ENCODE results near the gene MYO6. TPM values are rescaled to one million over a fixed set of nuclear protein-coding genes. Genes with fewer than 3 reads are reported as not detected.

The MYO6 gene
- total RNA-seq, 1 experiment from 2014 or later, result 46.9 TPM

DNA sequence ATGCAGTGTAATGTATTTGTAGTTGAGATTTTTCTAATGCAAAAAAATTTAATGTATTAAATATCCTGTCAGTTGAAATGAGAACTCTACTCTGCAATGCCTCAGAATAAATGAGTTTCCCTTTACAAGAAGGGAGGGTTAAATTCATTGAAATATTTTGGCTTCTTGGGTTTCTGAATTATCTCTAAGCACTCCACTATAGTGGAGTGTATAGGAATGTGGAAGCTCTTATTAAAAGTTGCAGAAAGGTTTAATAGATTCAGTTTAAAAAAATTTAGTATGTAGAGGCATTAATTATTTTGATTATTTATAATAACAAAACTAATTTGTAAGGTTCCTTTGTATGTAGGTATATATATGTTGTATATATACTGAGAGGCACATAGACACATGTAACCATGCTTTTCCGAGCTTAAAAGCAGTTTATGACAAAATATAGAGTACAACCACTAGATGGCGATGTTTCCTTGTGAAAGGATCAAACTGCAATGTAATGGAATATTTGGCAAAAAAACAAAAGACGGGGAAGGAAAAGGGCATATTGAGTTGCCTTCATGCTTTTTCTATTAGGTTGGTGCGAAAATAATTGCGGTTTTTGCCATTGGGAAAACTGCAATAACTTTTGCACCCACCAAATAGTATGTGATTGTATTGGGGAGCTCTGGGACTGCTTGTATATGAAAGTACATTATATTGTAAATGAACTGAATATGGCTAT lies 144.2 kb downstream of the MYO6 start:
- Histone ChIP-seq H4K5ac (ENCODE audit: insufficient read length, low read depth, low read length) (no peak overlapping the region), H2BK20ac (ENCODE audit: low read depth, low read length, poor library complexity, severe bottlenecking) (no peak overlapping the region), H3K27me3 (ENCODE audit: insufficient read depth, low read length) (no peaks in the 10 kb centered on the region), H3K79me1 (ENCODE audit: insufficient read depth, low read depth, low read length, poor library complexity, severe bottlenecking) (no peaks in the 10 kb centered on the region), H3K23me2 (ENCODE audit: insufficient read length, low read depth, low read length, poor library complexity, severe bottlenecking) (no peaks in the 10 kb centered on the region), H3K4ac (ENCODE audit: low read depth, low read length) (no peak overlapping the region), H3K14ac (ENCODE audit: insufficient read depth, low read length) (no peak overlapping the region), H2AFZ (ENCODE audit: low read length) (no peak overlapping the region), H2AK5ac (ENCODE audit: insufficient read length, low read length) (no peak overlapping the region), H3K18ac (ENCODE audit: insufficient read length, low read depth, low read length) (no peak overlapping the region), H3K9ac (ENCODE audit: extremely low read depth, insufficient read length, low read length) (no peak overlapping the region), H3K23ac (ENCODE audit: insufficient read length, low read depth, low read length) (no peak overlapping the region), H2BK120ac (ENCODE audit: low read depth, low read length, poor library complexity, severe bottlenecking) (no peak overlapping the region), H2BK5ac (ENCODE audit: insufficient read length, low read length) (no peak overlapping the region), H4K91ac (ENCODE audit: insufficient read length, low read depth, low read length) (no peak overlapping the region), H3K9me3 (ENCODE audit: control insufficient read depth, low read depth, low read length) (no peaks in the 10 kb centered on the region), H2BK15ac (ENCODE audit: low read depth, low read length) (no peak overlapping the region), H4K20me1 (ENCODE audit: control insufficient read depth, insufficient read depth, insufficient read length) (no peaks in the 10 kb centered on the region), H3K4me1 (ENCODE audit: insufficient read depth, low read length) (no peaks in the 10 kb centered on the region; the same call in 1 of the 2 replicates), H3T11ph (ENCODE audit: low read length) (no peak overlapping the region), H3K27ac (ENCODE audit: insufficient read length, low read depth, low read length) (no peak overlapping the region), H4K8ac (replicated peaks; ENCODE audit: insufficient read length, low read depth, low read length) (no peak overlapping the region), H3K56ac (ENCODE audit: insufficient read length, low read depth, low read length) (no peak overlapping the region), H2BK12ac (ENCODE audit: insufficient read length, low read depth, low read length) (no peak overlapping the region), H3K79me2 (ENCODE audit: insufficient read depth, low read length) (no peaks in the 10 kb centered on the region), H3K4me2 (ENCODE audit: insufficient read depth, insufficient read length, low read length) (no peak overlapping the region)
- no peaks in the 10 kb centered on the region for H3K4me1 Mint-ChIP-seq
- DNase-seq, result no peak
- peak; percentile 84 for TF ChIP-seq CTCF (conservative IDR thresholded peaks at IDR 0.05)
- H3K27me3 Mint-ChIP-seq (ENCODE audit: low read depth), result no peaks in the 10 kb centered on the region
- no peaks in the 10 kb centered on the region for H3K9me3 Mint-ChIP-seq
- H3K27ac Mint-ChIP-seq, result peak overlapping the region in 1 of 3 experiments; percentile 2; a peak in 1 of 7 replicates
- H3K4me3 Mint-ChIP-seq, result no peak overlapping the region
- WGBS (ENCODE audit: extremely low coverage, insufficient read length, low lambda C conversion rate), result no CpG with 5 or more reads among the region's 5 CpGs
- H3K36me3 Mint-ChIP-seq (ENCODE audit: insufficient read depth in 1 of 3, low read depth in 3 of 3), result peaks cover 2 to 12% (median 8%) of the 10 kb centered on the region in 3 experiments; a peak in 6 of 7 replicates

All from H9 (cell line).